ENCODE data around the gene PSMC3IP.
"Not testable (repeated sequence)": the region's sequence is repeated elsewhere in the genome, so short reads cannot be mapped to it uniquely, and the experiment has no call there.

The PSMC3IP gene

DNA sequence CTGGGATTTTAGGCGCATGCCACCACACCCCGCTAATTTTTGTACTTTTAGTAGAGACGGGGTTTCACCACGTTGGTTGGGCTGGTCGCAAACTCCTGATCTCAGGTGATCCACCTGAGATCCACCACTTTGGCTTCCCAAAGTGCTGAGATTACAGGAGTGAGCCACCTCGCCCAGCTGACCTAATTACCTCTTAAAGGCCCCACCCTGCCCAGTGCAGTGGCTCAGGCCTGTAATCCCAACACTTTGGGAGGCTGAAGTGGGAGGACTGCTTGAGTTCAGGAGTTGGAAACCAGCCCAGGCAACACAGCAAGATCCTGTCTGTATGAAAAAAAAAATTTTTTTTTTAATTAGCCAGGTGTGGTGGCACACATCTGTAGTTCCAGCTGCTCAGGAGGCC is 18.5 kb downstream of the PSMC3IP start:
- no peak for DNase-seq

DNA sequence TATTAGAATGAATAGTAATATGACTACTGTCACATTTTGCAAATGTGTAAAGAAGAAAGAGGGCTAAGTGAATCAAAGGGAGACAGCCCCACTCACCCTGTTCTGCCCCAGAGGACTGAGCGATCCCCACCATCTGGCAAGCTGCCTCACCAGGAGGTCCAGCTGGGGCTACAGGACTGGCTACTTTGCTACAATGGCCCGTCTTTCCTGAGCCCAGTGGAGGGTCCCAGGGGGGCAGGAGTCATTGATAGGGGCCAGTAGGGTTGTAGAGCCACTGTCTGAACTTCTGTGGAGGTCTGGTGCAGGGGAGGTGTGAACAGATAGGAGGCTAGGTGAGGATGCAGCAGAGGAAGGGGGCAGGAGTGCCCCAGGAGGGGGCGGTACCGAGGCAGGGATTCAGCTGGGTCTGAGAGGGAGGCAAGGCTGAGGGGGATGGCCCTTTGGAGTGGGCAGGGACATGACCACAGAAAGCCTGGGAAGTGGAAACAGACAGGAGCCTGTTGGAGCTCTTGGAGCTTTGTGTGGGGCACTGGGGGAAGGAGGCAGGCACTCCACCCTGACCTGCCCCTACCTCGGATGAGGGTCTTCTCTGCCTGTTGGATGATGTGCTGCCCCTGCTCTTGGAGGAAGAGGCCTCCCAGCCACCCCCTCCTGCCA is 21.4 kb downstream of the PSMC3IP start:
- DNase-seq, result not testable (repeated sequence)

DNA sequence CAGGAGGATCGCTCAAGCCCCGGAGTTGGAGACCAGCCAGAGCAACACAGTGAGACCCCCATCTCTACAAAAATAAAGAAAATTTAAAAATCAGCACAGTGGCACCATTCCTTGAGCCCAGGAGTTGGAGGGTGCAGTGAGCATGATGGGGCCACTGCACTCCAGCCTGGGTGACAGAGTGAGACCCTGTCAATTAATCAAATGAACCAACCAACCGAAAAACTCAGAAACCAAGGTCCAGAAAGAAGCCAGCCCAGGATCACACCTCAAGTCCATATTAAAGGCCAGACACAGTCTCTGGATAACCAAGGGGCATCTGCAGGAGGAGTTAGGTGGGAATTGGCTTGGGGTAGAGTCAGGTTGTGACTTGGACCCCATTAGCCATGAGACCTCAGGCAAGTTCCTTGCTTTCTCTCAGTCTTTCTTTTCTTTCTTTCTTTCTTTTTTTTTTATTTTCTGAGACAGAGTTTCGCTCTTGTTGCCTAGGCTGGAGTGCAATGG is 22.4 kb downstream of the PSMC3IP start:
- DNase-seq, result no peak

DNA sequence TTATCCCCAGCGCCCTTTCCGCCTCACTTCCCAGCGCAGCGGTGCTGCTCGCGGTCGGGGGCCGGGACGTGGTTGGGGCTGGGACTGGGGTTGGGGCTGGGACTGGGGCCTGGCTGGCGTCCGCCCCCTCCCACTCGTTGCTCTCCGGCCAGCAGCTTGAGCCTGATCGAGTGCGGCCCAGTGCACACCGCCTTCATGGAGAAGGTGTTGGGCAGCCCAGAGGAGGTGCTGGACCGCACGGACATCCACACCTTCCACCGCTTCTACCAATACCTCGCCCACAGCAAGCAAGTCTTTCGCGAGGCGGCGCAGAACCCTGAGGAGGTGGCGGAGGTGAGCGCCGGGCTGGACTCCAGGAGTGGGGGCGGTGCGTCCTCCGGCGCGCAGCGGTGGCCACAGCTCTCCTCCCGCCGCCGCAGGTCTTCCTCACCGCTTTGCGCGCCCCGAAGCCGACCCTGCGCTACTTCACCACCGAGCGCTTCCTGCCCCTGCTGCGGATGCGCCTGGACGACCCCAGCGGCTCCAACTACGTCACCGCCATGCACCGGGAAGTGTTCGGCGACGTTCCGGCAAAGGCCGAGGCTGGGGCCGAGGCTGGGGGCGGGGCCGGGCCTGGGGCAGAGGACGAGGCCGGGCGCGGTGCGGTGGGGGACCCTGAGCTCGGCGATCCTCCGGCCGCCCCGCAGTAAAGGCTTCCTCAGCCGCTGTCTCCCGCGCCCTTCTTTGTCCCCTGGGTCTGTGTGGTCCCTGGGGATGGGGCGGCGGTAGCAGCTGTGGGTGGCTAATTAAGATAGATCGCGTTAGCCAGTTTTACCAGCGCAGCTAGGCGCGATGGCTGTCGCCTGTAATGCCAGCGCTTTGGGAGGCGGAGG is 23.0 kb downstream of the PSMC3IP start:
- no peak for DNase-seq

DNA sequence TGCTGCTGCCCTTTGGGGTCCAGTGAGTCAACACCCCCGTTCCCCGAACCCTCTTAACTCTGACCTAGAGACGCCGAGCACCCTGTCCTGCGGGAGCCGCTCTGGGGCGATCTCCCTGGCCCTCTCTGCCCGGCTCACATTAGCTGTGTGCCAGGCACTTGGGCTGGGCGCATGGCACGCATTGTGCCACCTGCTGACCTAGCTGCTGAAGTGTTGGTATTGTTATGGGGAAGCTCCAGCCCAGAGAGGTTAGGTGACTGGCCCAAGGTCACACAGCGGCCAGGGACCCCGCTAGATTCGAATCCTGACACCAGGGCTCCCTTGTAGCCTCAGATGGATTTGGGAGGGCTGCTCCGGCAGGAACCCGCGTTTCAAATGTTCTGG is 23.7 kb downstream of the PSMC3IP start:
- no peak for DNase-seq

DNA sequence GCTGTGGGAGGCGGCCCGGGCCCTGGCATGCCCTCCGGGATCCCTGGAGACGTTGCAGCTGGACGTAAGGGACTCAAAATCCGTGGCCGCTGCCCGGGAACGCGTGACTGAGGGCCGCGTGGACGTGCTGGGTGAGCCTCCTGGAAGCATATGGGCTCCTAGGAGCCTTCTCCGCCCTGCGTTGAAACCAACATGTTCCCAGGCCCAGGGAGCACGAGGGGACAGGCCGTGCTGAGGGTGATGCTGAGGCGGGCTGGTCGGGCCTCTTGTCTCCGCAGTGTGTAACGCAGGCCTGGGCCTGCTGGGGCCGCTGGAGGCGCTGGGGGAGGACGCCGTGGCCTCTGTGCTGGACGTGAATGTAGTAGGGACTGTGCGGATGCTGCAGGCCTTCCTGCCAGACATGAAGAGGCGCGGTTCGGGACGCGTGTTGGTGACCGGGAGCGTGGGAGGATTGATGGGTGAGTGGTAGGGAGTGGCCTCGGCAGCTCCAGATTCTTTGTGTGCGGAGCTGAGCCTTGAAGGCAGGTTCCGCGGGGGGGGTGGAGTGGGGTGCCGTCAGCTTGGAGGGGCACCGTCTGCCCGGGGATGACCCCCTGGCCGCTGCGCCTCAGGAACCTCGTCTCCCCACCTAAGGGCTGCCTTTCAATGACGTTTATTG is 24.2 kb downstream of the PSMC3IP start:
- no peak for DNase-seq

DNA sequence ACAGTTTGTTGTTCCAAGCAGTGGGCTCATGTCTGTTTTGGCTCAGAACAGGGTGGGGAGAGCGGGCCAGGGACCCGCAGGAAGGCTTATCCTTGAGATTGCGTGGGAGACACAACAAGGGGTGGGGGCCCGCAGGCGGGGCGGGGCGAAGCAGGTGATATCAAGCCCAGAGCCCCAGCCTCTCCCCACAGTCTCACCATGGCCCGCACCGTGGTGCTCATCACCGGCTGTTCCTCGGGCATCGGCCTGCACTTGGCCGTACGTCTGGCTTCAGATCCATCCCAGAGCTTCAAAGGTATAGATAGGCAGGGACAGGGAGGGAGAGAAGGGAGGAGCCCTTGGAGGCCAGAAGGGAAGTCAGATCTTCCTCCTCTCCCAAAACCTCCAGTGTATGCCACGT is 24.8 kb downstream of the PSMC3IP start, which contains the start of gene HSD17B1:
Gene HSD17B1, plus strand, starts transcription at position 188 of the 400 bp plus-strand sequence. Its CDS starts 11 bp downstream, at position 199.
- DNase-seq, result not testable (repeated sequence)

DNA sequence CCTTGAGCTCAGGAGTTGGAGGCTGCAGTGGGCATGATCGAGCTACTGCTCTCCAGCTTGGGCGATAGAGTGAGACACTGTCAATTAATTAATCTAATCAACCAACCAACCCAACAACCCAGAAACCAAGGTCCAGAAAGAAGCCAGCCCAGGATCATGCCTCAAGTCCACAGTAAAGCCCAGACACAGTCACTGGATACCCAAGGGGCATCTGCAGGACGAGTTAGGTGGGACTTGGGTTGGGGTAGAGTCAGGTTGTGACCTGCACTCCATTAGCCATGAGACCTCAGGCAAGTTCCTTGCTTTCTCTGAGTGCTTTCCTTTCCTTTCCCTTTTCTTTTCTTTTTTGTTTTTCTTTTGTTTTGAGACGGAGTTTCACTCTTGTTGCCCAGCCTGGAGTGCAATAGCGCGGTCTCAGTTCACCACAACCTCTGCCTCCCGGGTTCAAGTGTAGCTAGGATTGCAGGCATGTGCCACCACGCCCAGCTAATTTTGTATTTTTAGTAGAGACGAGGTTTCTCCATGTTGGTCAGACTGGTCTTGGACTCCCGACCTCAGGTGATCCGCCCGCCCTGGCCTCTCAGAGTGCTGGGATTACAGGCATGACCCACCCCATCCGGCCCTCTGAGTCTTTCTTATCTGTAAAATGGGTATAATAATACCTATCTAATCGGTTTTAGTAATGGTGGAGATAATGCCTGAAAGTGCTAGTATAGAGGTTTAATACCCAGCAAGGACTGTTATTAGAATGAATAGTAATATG is 28.4 kb downstream of the PSMC3IP start:
- DNase-seq, result no peak

DNA sequence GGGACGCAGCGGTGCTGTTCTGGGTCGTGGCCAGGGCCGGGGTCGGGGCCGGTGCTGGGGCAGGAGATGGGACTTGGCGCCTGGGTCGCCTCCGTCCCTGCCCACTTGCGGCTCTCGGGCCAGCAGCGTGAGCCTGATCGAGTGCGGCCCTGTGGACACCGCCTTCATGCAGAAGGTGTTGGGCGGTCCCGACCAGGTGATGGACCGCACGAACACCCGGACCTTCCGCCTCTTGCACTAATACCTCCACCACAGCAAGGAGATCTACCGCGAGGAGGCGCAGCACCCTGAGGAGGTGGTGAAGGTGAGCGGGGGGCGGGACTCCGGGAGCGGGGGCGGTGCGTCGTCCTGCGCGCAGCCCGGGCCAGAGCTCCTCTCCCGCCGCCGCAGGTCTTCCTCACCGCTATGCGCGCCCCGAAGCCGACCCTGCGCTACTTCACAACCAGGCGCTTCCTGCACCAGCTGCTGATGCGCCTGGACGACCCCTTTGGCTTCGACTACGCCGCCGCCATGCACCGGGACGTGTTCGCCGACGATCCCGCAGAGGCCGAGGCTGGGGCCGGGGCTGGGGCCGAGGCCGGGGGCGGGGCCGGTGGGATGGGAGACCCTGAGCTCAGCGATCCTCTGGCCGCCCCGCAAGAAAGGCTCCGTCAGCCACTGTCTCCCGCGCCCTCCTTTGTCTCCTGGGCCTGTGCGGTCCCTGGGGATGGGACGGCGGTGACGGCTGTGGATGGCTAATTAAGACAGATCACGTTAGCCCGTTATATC is 29.3 kb downstream of the PSMC3IP start:
- no peak for DNase-seq

DNA sequence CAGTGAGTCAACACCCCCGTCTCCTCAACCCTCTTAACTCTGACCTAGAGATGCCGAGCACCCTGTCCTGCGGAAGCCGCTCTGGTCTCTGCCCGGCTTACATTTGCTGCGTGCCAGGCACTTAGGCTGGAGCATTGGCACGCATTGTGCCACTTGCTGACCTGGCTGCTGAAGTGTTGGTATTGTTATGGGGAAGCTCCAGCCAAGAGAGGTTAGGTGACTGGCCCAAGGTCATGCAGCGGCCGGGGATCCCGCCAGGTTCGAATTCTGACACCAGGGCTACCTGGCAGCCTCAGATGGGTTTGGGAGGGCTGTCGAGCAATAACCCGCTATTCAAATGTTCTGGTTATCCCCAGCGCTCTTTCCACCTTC is 29.8 kb downstream of the PSMC3IP start:
- DNase-seq, result no peak

DNA sequence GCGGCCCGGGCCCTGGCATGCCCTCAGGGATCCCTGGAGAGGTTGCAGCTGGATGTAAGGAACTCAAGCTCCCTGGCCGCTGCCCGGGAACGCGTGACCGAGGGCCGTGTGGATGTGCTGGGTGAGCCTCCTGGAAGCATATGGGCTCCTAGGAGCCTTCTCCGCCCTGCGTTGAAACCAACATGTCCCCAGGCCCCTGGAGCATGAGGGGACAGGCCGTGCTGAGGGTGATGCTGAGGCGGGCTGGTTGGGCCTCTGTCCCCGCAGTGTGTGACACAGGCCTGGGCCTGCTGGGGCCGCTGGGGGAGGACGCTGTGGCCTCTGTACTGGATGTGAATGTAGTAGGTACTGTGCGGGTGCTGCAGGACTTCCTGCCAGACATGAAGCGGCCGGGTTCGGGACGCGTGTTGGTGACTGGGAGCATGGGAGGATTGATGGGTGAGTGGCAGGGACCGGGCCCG is 30.5 kb downstream of the PSMC3IP start:
- no peak for DNase-seq

DNA sequence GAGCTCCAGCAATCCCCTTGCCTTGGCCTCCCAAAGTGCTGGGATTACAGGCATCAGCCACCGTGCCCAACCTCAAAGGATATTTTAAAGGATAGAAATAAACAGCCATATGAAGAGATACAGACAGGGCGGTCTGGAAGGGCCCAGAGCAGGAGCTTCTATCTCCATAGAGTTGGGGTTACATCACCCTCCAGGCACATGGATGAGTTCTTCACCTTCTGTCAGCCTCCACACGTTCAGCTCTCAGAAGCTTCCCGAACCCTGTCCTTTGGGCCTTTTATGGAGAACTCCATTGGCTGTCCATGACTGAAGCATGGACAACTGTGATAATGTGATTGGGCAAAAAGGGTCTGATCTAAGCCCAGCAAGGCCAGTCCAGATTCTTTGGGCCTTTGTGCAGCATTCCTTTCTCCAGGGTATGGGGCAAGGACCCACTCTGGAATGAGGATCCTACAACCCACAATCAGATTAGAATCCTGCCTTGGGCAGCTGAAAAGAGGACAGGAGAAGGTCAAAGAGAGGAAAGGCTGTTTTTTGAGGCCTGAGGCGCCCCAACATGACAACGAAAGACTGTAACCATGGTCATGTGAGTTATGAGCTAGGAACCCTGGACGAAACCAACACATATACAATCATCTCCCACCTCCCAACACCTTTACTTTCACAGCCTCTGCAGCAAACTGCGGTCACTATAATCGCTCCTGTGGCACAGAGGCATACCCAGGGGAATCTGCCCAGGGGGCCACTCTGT is 31.6 kb downstream of the PSMC3IP start:
- not testable (repeated sequence) for DNase-seq

DNA sequence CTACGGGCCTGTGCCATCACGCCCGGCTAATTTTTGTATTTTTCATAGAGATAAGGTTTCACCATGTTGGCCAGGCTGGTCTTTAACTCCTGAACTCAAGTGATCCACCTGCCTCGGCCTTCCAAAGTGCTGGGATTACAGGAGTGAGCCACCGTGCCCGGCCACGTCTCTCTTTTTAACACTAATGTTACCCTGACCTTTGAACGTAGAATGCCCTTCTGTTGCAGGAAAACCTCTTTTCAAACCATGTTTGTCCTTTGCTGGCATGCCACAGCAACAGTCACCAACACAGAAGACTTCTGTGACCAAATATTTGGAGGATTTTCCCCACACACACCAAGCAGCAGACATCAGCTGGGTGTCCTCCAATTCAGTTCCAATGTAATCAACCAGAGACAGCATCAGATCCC is 32.6 kb downstream of the PSMC3IP start:
- no peak for DNase-seq

DNA sequence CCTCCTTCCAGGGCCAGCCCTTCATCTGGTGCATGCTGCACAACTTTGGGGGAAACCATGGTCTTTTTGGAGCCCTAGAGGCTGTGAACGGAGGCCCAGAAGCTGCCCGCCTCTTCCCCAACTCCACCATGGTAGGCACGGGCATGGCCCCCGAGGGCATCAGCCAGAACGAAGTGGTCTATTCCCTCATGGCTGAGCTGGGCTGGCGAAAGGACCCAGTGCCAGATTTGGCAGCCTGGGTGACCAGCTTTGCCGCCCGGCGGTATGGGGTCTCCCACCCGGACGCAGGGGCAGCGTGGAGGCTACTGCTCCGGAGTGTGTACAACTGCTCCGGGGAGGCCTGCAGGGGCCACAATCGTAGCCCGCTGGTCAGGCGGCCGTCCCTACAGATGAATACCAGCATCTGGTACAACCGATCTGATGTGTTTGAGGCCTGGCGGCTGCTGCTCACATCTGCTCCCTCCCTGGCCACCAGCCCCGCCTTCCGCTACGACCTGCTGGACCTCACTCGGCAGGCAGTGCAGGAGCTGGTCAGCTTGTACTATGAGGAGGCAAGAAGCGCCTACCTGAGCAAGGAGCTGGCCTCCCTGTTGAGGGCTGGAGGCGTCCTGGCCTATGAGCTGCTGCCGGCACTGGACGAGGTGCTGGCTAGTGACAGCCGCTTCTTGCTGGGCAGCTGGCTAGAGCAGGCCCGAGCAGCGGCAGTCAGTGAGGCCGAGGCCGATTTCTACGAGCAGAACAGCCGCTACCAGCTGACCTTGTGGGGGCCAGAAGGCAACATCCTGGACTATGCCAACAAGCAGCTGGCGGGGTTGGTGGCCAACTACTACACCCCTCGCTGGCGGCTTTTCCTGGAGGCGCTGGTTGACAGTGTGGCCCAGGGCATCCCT is 34.1 kb downstream of the PSMC3IP start:
- no peak for DNase-seq

DNA sequence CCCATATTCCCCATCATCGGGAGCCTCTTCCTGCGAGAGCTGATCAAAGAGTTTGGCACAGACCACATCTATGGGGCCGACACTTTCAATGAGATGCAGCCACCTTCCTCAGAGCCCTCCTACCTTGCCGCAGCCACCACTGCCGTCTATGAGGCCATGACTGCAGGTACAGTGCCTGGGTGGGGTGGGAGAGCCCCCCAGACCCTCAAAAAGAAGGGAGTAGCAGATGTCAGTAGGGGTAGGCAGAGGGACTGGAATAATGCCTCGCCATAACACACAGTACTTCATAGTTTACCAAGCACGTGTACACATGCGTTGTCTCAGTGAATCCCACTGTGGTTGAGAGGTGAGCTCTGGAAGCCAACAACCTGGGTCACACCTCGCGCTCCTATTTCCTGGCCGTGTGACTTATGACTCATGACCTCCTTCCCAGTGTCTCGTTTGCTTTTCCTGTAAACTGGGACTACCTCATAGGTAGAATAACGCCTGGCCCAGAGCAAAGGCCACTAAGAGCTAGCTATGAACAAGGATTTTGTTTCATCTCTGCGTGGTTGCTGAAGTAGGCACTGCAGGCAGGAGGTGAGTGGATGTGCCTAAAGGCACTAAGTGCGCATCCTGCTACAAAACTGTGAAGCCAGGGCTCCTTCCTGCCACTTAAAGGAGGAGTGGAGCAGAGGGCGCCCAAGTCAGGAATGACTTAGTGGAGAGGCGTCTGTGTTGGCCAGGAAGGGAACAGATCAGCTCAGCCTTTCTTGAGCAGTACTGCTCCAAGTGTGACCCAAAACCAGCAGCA is 36.3 kb downstream of the PSMC3IP start:
- no peak for DNase-seq

DNA sequence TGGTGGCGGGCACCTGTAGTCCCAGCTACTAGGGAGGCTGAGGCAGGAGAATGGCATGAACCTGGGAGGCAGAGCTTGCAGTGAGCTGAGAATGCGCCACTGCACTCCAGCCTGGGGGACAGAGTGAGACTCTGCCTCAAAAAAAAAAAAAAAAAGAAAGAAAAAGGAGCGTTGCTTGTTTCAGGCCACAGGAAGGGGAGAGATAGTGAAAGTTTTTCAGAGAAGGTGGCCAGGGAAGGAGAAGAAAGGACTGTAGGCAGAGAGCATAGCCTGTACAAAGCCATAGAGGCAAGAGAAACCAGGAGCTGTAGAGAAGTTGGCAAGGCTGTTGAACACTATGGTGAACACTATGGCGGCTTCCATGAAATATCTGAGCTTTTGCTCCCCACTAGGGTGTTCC is 37.0 kb downstream of the PSMC3IP start:
- DNase-seq, result not testable (repeated sequence)

DNA sequence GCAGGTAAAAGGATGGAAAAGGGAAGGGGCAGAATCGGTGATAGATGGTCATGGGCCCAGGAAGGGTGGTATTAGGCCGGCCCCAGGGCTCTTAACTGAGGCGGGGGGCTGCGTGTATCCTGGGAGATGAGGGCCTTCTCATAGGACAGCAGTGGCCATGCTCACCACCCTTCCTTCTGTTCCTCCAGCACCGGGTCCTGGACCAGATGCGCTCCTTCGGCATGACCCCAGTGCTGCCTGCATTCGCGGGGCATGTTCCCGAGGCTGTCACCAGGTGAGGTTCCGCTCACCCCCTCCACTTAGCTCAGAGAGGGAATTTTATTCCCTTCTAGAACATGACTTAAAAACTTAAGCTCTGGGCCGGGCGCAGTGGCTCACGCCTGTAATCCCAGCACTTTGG is 39.0 kb downstream of the PSMC3IP start:
- no peak for DNase-seq

DNA sequence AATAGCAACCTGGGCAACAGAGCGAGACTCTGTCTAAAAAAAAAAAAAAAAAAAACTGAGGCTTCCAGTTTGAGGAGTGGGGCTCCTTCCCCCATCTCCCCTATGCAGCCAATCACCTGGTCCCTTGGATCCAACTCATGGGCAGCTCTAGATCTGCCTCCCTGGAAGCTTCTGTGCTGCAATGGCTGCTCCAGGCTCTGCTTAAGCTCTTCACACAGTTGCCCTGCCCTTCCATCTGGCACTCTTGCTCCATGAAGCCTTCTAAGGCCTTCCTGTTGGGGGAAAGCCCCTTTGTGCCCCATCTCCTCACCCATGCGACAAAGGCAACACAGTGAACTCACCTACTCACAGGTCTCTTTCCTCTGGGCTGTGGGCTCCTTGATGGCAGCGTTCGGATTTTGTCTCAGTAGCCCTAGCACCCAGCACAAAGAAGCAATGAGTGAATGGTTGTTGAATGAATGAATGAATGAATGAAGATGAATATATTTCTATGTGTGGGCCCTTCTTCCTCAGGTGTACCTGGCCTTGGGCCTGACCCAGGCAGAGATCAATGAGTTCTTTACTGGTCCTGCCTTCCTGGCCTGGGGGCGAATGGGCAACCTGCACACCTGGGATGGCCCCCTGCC is 39.6 kb downstream of the PSMC3IP start:
- DNase-seq, result no peak
